Type B pancreatic cell (in vitro differentiated cells): ENCODE data around the gene CCDC81. TPM values are rescaled to one million over a fixed set of nuclear protein-coding genes. Genes with fewer than 3 reads are reported as not detected.

Experiments
- DNase-seq: peaks from one replicate; pipeline ENCODE4 v3.0.0; 2021; ENCODE audit warnings: mixed read lengths; ENCODE audit not compliant: unreplicated experiment; ENCODE audit errors: extremely low spot score
- H3K27ac Mint-ChIP-seq: 2 replicates; pipeline ENCODE4 v1.8.0; 2021; ENCODE audit warnings: mild to moderate bottlenecking, mixed read lengths
- H3K27me3 Mint-ChIP-seq: 2 replicates; pipeline ENCODE4 v1.8.0; 2021; ENCODE audit warnings: mixed read lengths
- H3K36me3 Mint-ChIP-seq: 2 replicates; pipeline ENCODE4 v1.8.0; 2021; ENCODE audit warnings: mixed read lengths
- H3K4me1 Mint-ChIP-seq: one replicate; pipeline ENCODE4 v1.8.0; 2021; ENCODE audit warnings: mixed read lengths; ENCODE audit not compliant: unreplicated experiment
- H3K4me3 Mint-ChIP-seq: 2 replicates; pipeline ENCODE4 v1.8.0; 2021; ENCODE audit warnings: mild to moderate bottlenecking, mixed read lengths
- H3K9me3 Mint-ChIP-seq: 2 replicates; pipeline ENCODE4 v1.8.0; 2021; ENCODE audit warnings: mixed read lengths
- total RNA-seq: library from RNA; stranded (reverse); gene quantifications from 2 replicates; pipeline ENCODE4 v1.2.1, GENCODE V29; 2021; ENCODE audit warnings: low replicate concordance
- TF ChIP-seq, protein P1 (sequence below): fragments of 200-600 bp; sonication (generic); conservative IDR thresholded peaks from 2 replicates; pipeline ENCODE4 v1.5.0; 2021; ENCODE audit warnings: antibody characterized with exemption, mild to moderate bottlenecking

Gene CCDC81
- total RNA-seq, 1 donor from 2014 or later = 3.2 TPM

GRCh38 chr11:86377972-86378371 is 3.3 kb downstream of the CCDC81 start:
- Mint-ChIP-seq H3K4me3 (no peak overlapping the region), H3K9me3 (peaks cover 4% of the 10 kb centered on the region), H3K27me3 (no peaks in the 10 kb centered on the region), H3K36me3 (peaks cover 3% of the 10 kb centered on the region), H3K27ac (no peak overlapping the region), H3K4me1 (peaks cover 4% of the 10 kb centered on the region)
- DNase-seq = no peak
- TF ChIP-seq, protein P1, sequence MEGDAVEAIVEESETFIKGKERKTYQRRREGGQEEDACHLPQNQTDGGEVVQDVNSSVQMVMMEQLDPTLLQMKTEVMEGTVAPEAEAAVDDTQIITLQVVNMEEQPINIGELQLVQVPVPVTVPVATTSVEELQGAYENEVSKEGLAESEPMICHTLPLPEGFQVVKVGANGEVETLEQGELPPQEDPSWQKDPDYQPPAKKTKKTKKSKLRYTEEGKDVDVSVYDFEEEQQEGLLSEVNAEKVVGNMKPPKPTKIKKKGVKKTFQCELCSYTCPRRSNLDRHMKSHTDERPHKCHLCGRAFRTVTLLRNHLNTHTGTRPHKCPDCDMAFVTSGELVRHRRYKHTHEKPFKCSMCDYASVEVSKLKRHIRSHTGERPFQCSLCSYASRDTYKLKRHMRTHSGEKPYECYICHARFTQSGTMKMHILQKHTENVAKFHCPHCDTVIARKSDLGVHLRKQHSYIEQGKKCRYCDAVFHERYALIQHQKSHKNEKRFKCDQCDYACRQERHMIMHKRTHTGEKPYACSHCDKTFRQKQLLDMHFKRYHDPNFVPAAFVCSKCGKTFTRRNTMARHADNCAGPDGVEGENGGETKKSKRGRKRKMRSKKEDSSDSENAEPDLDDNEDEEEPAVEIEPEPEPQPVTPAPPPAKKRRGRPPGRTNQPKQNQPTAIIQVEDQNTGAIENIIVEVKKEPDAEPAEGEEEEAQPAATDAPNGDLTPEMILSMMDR = no peak

GRCh38 chr11:86380295-86381059 is 5.8 kb downstream of the CCDC81 start:
- TF ChIP-seq, protein P1 = no peak
- H3K27me3 Mint-ChIP-seq = no peaks in the 10 kb centered on the region
- H3K9me3 Mint-ChIP-seq = peaks cover 4% of the 10 kb centered on the region
- H3K4me3 Mint-ChIP-seq = no peak overlapping the region
- no peak for DNase-seq
- peaks cover 3% of the 10 kb centered on the region for H3K36me3 Mint-ChIP-seq
- H3K4me1 Mint-ChIP-seq = peaks cover 3% of the 10 kb centered on the region
- H3K27ac Mint-ChIP-seq = no peak overlapping the region

- Mint-ChIP-seq H3K9me3 (no peaks in the 10 kb centered on the region), H3K4me1 (peaks cover 11% of the 10 kb centered on the region), H3K4me3 (no peak overlapping the region), H3K36me3 (no peaks in the 10 kb centered on the region), H3K27me3 (no peaks in the 10 kb centered on the region), H3K27ac (no peak overlapping the region)
- TF ChIP-seq, protein P1 = no peak
- DNase-seq = no peak
Measured at GRCh38 chr11:86383041-86383955, 8.6 kb downstream of the CCDC81 start.

DNA sequence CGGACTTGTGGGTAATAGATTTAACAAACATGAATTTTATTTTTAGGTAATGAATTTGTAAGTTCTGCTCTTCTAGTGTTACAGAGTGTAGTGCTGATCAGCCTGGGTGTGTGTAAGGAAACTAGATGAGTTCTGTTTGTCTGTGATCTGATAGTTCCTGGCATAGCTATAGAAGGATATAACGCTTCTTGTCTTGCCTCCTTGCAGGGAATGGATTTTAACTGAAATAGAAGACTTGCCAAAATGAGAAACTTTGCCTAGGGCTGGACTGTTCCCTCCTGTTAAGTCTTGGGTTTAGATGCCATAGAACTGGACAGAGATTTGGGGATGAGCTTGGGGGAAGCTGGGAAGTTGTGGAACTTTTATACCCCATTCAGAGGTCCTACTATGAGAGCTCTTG is 11.6 kb downstream of the CCDC81 start:
- Mint-ChIP-seq H3K27me3 (no peaks in the 10 kb centered on the region), H3K36me3 (no peaks in the 10 kb centered on the region), H3K4me3 (no peak overlapping the region), H3K4me1 (peaks cover 11% of the 10 kb centered on the region), H3K9me3 (no peaks in the 10 kb centered on the region), H3K27ac (no peak overlapping the region)
- no peak for DNase-seq
- TF ChIP-seq, protein P1 = no peak

GRCh38 chr11:86386746-86387145 is 12.1 kb downstream of the CCDC81 start:
- no peaks in the 10 kb centered on the region for H3K36me3 Mint-ChIP-seq
- H3K4me1 Mint-ChIP-seq = peaks cover 11% of the 10 kb centered on the region
- no peaks in the 10 kb centered on the region for H3K27me3 Mint-ChIP-seq
- H3K27ac Mint-ChIP-seq = no peak overlapping the region
- no peak overlapping the region for H3K4me3 Mint-ChIP-seq
- no peaks in the 10 kb centered on the region for H3K9me3 Mint-ChIP-seq
- TF ChIP-seq, protein P1 = no peak
- no peak for DNase-seq
